CD14-positive monocyte (primary cell): Measurements from ENCODE around the gene TEAD1. TPM values are rescaled to one million over a fixed set of nuclear protein-coding genes. Genes with fewer than 3 reads are reported as not detected.

ENCODE experiments used
- DNase-seq, 3 donors: peaks; one replicate each; pipeline ENCODE4 v3.0.0-alpha.2; 2011 to 2022
- H2AFZ ChIP-seq: 2 replicates; pipeline ENCODE4 v1.6.0; 2012; ENCODE audit warnings: mild to moderate bottlenecking, low read depth, low read length, inconsistent platforms; ENCODE audit not compliant: insufficient read depth, poor library complexity, severe bottlenecking
- H3K27ac ChIP-seq, 2 donors: 1 replicate in 1 of 2; 2 replicates in 1 of 2; pipeline ENCODE4 v1.5.1; 2012 to 2013; ENCODE audit warnings: low read length in 2 of 2, control low read depth in 1 of 2, inconsistent platforms in 1 of 2, low read depth in 1 of 2, mild to moderate bottlenecking in 1 of 2
- H3K27me3 ChIP-seq, 2 donors: one replicate each; pipeline versions ENCODE4 v1.6.0 to v1.6.1; 2011 to 2013; ENCODE audit warnings: low read length in 2 of 2; ENCODE audit not compliant: control insufficient read depth in 2 of 2, insufficient read depth in 2 of 2
- H3K36me3 ChIP-seq, 2 donors: replicated peaks in 1 of 2; 1 replicate in 1 of 2; 2 replicates in 1 of 2; pipeline versions ENCODE4 v1.5.1 to v1.6.1; 2012 to 2013; ENCODE audit warnings: low read length in 2 of 2, control low read depth in 1 of 2, inconsistent platforms in 1 of 2, mild to moderate bottlenecking in 1 of 2; ENCODE audit not compliant: insufficient read depth in 2 of 2, control insufficient read depth in 1 of 2
- H3K4me1 ChIP-seq, 2 donors: 1 replicate in 1 of 2; 2 replicates in 1 of 2; pipeline versions ENCODE4 v1.5.1 to v1.6.1; 2012 to 2013; ENCODE audit warnings: low read length in 2 of 2, control low read depth in 1 of 2, inconsistent platforms in 1 of 2, mild to moderate bottlenecking in 1 of 2, moderate library complexity in 1 of 2; ENCODE audit not compliant: insufficient read depth in 2 of 2, control insufficient read depth in 1 of 2
- H3K4me2 ChIP-seq: replicated peaks from 2 replicates; pipeline ENCODE3; 2012; ENCODE audit warnings: low read length, moderate library complexity, mild to moderate bottlenecking; ENCODE audit not compliant: poor library complexity, severe bottlenecking; ENCODE audit errors: extremely low read depth
- H3K4me3 ChIP-seq, 3 experiments: fragments of 200-600 bp in 1 of 3; sonication (generic) in 1 of 3; replicated peaks in 1 of 3; 1 replicate in 2 of 3; 2 replicates in 1 of 3; pipeline ENCODE4 v1.5.1; 2011 to 2013; ENCODE audit warnings: low read length in 3 of 3, mild to moderate bottlenecking in 3 of 3, control low read depth in 2 of 3, low read depth in 2 of 3, inconsistent platforms in 1 of 3, moderate library complexity in 1 of 3
- H3K79me2 ChIP-seq: 2 replicates; pipeline ENCODE4 v1.6.0; 2012; ENCODE audit warnings: mild to moderate bottlenecking, control low read depth, inconsistent platforms, low read length, moderate library complexity; ENCODE audit not compliant: insufficient read depth
- H3K9ac ChIP-seq: 2 replicates; pipeline ENCODE4 v1.6.0; 2017; ENCODE audit warnings: low read length, mild to moderate bottlenecking; ENCODE audit not compliant: insufficient read depth, poor library complexity, severe bottlenecking
- H3K9me3 ChIP-seq, 2 donors: replicated peaks in 1 of 2; 1 replicate in 1 of 2; 2 replicates in 1 of 2; pipeline versions ENCODE4 v1.5.1 to v1.6.1; 2012 to 2013; ENCODE audit warnings: low read length in 2 of 2, control low read depth in 1 of 2; ENCODE audit not compliant: control insufficient read depth in 1 of 2, insufficient read depth in 1 of 2
- H4K20me1 ChIP-seq: 2 replicates; pipeline ENCODE4 v1.6.0; 2012; ENCODE audit warnings: mild to moderate bottlenecking, low read length, control low read depth, moderate library complexity; ENCODE audit not compliant: insufficient read depth
- H3K27ac Mint-ChIP-seq, 7 donors: one replicate each; pipeline ENCODE4 v1.8.0; 2020; ENCODE audit warnings: mild to moderate bottlenecking in 7 of 7, mixed read lengths in 7 of 7, moderate library complexity in 6 of 7, inconsistent platforms in 2 of 7
- H3K27me3 Mint-ChIP-seq, 3 donors: one replicate each; pipeline ENCODE4 v1.8.0; 2021 to 2022; ENCODE audit warnings: low read depth in 3 of 3, mild to moderate bottlenecking in 3 of 3, mixed read lengths in 3 of 3, moderate library complexity in 3 of 3, inconsistent platforms in 1 of 3
- H3K36me3 Mint-ChIP-seq, 2 donors: one replicate each; pipeline ENCODE4 v1.8.0; 2020; ENCODE audit warnings: mixed read lengths in 2 of 2, inconsistent platforms in 1 of 2, mild to moderate bottlenecking in 1 of 2
- H3K4me1 Mint-ChIP-seq: one replicate; pipeline ENCODE4 v1.8.0; 2020; ENCODE audit warnings: mild to moderate bottlenecking, mixed read lengths
- H3K4me3 Mint-ChIP-seq, 2 donors: one replicate each; pipeline ENCODE4 v1.8.0; 2020; ENCODE audit warnings: mild to moderate bottlenecking in 2 of 2, mixed read lengths in 2 of 2, moderate library complexity in 1 of 2
- H3K9me3 Mint-ChIP-seq, 7 donors: one replicate each; pipeline ENCODE4 v1.8.0; 2020 to 2022; ENCODE audit warnings: mixed read lengths in 7 of 7, mild to moderate bottlenecking in 6 of 7, moderate library complexity in 6 of 7, inconsistent platforms in 2 of 7
- WGBS: methylation state at CpG from one replicate; pipeline ENCODE4 v1.1.5; 2013; ENCODE audit warnings: missing lambda C conversion rate; ENCODE audit not compliant: insufficient coverage; 5-methylcytosine and 5-hydroxymethylcytosine counted together
- intact Hi-C, 2 donors: fragments of 100-400 bp; cut with micrococcal nuclease; formaldehyde crosslinking; loops; one replicate each; pipeline versions ENCODE4 v1.15.0 to v1.15.1; 2023
- polyA plus RNA-seq, 3 donors: library from polyadenylated mRNA; depleted of rRNA in 1 of 3; unstranded in 2 of 3; stranded (reverse) in 1 of 3; fragments of 300-500 nt in 2 of 3; fragments of >200 nt in 1 of 3; fragmentation: Illumina TruSeq in 2 of 3; gene quantifications; 1 replicate in 2 of 3; 2 replicates in 1 of 3; pipeline ENCODE4 v1.2.3, GENCODE V29; 2012 to 2021
- TF ChIP-seq, protein P1 (sequence below): fragments of 200-600 bp; IDR thresholded peaks from one replicate; pipeline ENCODE4 v1.8.0; 2022; ENCODE audit warnings: antibody characterized with exemption, mild to moderate bottlenecking

The TEAD1 gene
- polyA plus RNA-seq, 3 donors = not detected

DNA sequence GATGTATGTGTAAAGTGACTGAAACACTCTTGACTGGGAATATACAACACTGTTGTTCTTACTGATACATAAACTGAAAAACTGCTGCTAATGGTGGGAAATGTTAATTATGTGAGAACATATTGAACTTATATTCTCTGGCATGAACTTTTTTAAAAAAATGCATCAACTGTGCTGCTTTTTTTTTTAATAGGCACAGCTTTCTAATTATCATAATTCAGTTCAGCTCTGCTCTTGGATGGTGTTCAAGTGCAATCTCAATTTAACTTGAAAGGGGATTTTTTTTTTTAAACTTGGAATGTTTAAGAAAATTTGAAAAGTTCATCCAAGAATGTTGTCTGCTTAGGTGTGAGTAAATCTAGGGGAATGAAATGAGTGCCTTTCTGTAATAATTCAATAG is 5.2 kb downstream of the TEAD1 start:
- peaks cover 72 to 84% (median 80%) of the 10 kb centered on the region in 3 donors for H3K27me3 Mint-ChIP-seq
- Histone ChIP-seq H3K79me2 (no peaks in the 10 kb centered on the region), H3K36me3 (no peaks in the 10 kb centered on the region), H4K20me1 (no peaks in the 10 kb centered on the region), H3K27me3 (peaks cover 82% of the 10 kb centered on the region in 2 donors), H3K4me1 (no peaks in the 10 kb centered on the region), H2AFZ (no peak overlapping the region), H3K4me2 (no peak overlapping the region), H3K4me3 (no peak overlapping the region), H3K9ac (no peak overlapping the region), H3K27ac (no peak overlapping the region), H3K9me3 (peaks cover 0 to 18% of the 10 kb centered on the region in 2 donors)
- H3K9me3 Mint-ChIP-seq = peaks cover 0 to 15% (median 6%) of the 10 kb centered on the region in 7 donors
- H3K4me3 Mint-ChIP-seq = peak overlapping the region in 1 of 2 donors; percentile 59
- H3K27ac Mint-ChIP-seq = no peak overlapping the region
- peaks cover 6% of the 10 kb centered on the region for H3K4me1 Mint-ChIP-seq
- H3K36me3 Mint-ChIP-seq = peaks cover 2 to 3% of the 10 kb centered on the region in 2 donors
- TF ChIP-seq, protein P1, sequence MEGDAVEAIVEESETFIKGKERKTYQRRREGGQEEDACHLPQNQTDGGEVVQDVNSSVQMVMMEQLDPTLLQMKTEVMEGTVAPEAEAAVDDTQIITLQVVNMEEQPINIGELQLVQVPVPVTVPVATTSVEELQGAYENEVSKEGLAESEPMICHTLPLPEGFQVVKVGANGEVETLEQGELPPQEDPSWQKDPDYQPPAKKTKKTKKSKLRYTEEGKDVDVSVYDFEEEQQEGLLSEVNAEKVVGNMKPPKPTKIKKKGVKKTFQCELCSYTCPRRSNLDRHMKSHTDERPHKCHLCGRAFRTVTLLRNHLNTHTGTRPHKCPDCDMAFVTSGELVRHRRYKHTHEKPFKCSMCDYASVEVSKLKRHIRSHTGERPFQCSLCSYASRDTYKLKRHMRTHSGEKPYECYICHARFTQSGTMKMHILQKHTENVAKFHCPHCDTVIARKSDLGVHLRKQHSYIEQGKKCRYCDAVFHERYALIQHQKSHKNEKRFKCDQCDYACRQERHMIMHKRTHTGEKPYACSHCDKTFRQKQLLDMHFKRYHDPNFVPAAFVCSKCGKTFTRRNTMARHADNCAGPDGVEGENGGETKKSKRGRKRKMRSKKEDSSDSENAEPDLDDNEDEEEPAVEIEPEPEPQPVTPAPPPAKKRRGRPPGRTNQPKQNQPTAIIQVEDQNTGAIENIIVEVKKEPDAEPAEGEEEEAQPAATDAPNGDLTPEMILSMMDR = no peak
- no peak for DNase-seq
- intact Hi-C loops = no loop called here

DNA sequence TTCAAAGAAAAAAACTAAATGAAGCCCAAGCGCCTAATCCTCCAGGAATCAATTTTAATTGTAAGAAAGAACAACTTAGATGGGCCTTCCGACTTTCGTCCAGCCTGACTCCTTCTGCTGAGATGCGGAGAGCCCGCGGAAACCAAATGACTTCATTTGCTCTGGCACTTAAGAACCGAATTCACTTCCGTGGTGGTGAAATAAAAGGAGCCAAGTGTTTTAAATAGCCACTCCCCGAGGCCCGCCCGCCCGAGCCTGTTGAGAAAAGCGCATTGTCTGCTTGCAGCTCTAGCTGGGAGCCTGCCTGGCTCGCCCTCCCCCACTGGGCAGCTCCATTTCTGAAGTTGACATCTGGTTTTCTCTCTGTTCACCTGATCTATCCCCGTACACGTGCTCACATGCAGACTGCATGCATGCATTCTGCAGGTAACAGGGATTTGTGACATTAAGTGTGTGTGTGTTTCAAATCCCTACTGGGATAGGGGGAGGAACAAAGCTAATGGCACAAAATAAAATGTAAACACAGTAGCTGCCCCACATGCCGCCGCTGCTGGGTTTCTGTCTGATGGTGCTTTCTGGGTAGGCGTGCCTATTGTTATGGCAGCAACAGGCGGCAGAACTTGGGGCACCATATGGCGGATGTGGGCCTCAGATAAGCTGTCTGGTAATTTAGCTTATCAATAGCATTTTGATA is 6.2 kb downstream of the TEAD1 start:
- 7% methylated on average over 16 of the region's 21 CpGs for WGBS
- Mint-ChIP-seq H3K4me3 (peak overlapping the region in 1 of 2 donors; percentile 69), H3K9me3 (peaks cover 0 to 13% (median 5%) of the 10 kb centered on the region in 7 donors), H3K36me3 (peaks cover under 1% of the 10 kb centered on the region in 2 donors), H3K4me1 (peaks cover 4% of the 10 kb centered on the region), H3K27ac (no peak overlapping the region), H3K27me3 (peaks cover 74 to 89% (median 77%) of the 10 kb centered on the region in 3 donors)
- Histone ChIP-seq H3K4me2 (no peak overlapping the region), H3K9me3 (peaks cover 0 to 18% of the 10 kb centered on the region in 2 donors), H2AFZ (no peak overlapping the region), H3K79me2 (no peaks in the 10 kb centered on the region), H3K27ac (no peak overlapping the region), H3K4me1 (no peaks in the 10 kb centered on the region), H3K4me3 (no peak overlapping the region), H4K20me1 (no peaks in the 10 kb centered on the region), H3K9ac (no peak overlapping the region), H3K36me3 (no peaks in the 10 kb centered on the region), H3K27me3 (peaks cover 84% of the 10 kb centered on the region in 2 donors)
- DNase-seq = no peak
- intact Hi-C loops = no loop called here
- TF ChIP-seq, protein P1 = no peak
